Large intestine (tissue), 12 donors: Measurements from ENCODE around the gene PARP14. TPM values are rescaled to one million over a fixed set of nuclear protein-coding genes. Genes with fewer than 3 reads are reported as not detected.
"Not testable (repeated sequence)": the region's sequence is repeated elsewhere in the genome, so short reads cannot be mapped to it uniquely, and the experiment has no call there.

ENCODE experiments used
- DNase-seq, 2 donors: peaks; one replicate each; pipeline versions ENCODE4 v3.0.0 to v3.0.0-alpha.2; 2013
- H3K27ac ChIP-seq: one replicate; pipeline ENCODE4 v1.5.1; 2013; ENCODE audit warnings: low read length
- H3K27me3 ChIP-seq: 2 replicates; pipeline ENCODE4 v1.6.1; 2013; ENCODE audit warnings: low read length; ENCODE audit not compliant: control insufficient read depth, insufficient read depth
- H3K36me3 ChIP-seq: 2 replicates; pipeline ENCODE4 v1.6.1; 2013; ENCODE audit warnings: low read length; ENCODE audit not compliant: control insufficient read depth, insufficient read depth
- H3K4me1 ChIP-seq: one replicate; pipeline ENCODE4 v1.6.1; 2013; ENCODE audit warnings: low read length; ENCODE audit not compliant: control insufficient read depth, insufficient read depth
- H3K4me3 ChIP-seq: one replicate; pipeline ENCODE4 v1.5.1; 2013; ENCODE audit warnings: low read length
- H3K9me3 ChIP-seq: one replicate; pipeline ENCODE4 v1.6.1; 2013; ENCODE audit warnings: mild to moderate bottlenecking, low read depth, low read length, moderate library complexity; ENCODE audit not compliant: control insufficient read depth
- whole genome bisulfite sequencing: methylation state at CpG from one replicate; pipeline ENCODE4 v1.1.5; 2013; ENCODE audit warnings: low lambda C conversion rate; ENCODE audit not compliant: insufficient coverage; 5-methylcytosine and 5-hydroxymethylcytosine counted together
- long read RNA-seq, 11 donors: transcript quantifications; one replicate each; lab custom pipeline, GENCODE V29; 2026
- polyA plus RNA-seq: library from polyadenylated mRNA; unstranded; fragments of 120-200 nt; gene quantifications from one replicate; pipeline ENCODE4 v1.2.1, GENCODE V29; 2013

PARP14 gene
- polyA plus RNA-seq, result 34.1 TPM
- long read RNA-seq, donor 1, result 0 reads
- long read RNA-seq, donor 2, partial matches to known transcripts, result 73 of 73 reads
- long read RNA-seq, donor 2, other reads (novel, unspliced or antisense), result 0 of 73 reads
- long read RNA-seq, donor 3, result 0 reads
- long read RNA-seq, donor 4, result 0 reads
- long read RNA-seq, donor 5, result 0 reads
- long read RNA-seq, donor 6, partial matches to known transcripts, result 92 of 92 reads
- long read RNA-seq, donor 6, other reads (novel, unspliced or antisense), result 0 of 92 reads
- long read RNA-seq, donor 7, result 0 reads
- long read RNA-seq, donor 8, result 0 reads
- long read RNA-seq, donor 9, result 0 reads
- long read RNA-seq, donor 10, full-length matches to known transcripts, result 2 of 12 reads
- long read RNA-seq, donor 10, partial matches to known transcripts, result 5 of 12 reads
- long read RNA-seq, donor 10, other reads (novel, unspliced or antisense), result 5 of 12 reads
- long read RNA-seq, donor 11, result 0 reads

DNA sequence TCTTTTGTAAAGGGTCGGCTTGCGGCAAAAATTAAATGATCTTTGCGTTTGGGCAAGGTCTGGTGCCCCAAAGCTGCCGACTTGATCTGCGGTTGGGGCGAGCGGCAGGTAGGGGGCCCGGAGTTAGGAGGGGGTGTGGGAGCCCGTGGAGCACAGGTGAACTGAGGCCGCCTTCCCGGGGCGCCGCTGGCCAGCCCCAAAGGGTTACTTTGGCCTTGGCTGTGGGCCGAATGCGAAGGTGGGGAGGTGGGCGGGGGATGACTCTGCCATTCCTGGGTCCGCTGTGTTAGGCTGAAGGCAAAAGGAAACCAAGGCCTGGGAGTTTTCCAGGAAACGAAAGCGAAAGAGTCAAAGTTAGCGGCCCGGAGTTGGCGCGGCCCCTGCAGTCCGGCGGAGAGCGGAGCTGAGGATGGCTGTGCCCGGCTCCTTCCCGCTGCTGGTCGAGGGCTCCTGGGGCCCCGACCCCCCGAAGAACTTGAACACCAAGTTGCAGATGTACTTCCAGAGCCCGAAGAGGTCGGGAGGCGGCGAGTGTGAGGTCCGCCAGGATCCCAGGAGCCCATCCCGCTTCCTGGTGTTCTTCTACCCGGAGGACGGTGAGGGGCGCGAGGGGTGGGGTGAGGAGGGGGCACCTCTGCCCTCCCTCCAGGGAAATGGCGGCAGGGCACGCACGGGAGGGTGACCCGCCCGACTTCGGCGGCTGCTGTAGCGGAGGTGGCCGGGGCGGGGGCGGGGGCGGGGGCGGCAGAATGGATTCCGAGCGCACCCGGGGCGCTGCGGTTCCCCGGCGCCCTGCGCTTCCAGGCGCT lies at the start of gene PARP14:
Gene PARP14, plus strand, starts transcription at position 365 of the 809 bp plus-strand sequence. Its CDS starts 45 bp downstream, at position 410.
- peak within 1 kb of the TSS; percentile 89 for H3K4me3 ChIP-seq
- H3K36me3 ChIP-seq, result no peaks in the 10 kb centered on the region
- peaks cover 13% of the 10 kb centered on the region for H3K4me1 ChIP-seq
- peak within 1 kb of the TSS; percentile 81 for H3K27ac ChIP-seq
- no peaks in the 10 kb centered on the region for H3K27me3 ChIP-seq
- no peaks in the 10 kb centered on the region for H3K9me3 ChIP-seq
- DNase-seq, result peak; percentile 72 to 90
- WGBS, result no CpG with 5 or more reads among the region's 63 CpGs

GRCh38 chr3:122635789-122636188 lies 44.9 kb upstream of the PARP14 start:
- H3K27ac ChIP-seq, result no peak overlapping the region
- H3K27me3 ChIP-seq, result no peaks in the 10 kb centered on the region
- H3K36me3 ChIP-seq, result no peaks in the 10 kb centered on the region
- H3K9me3 ChIP-seq, result no peaks in the 10 kb centered on the region
- no peaks in the 10 kb centered on the region for H3K4me1 ChIP-seq
- no peak for DNase-seq
- no peak overlapping the region for H3K4me3 ChIP-seq
- WGBS, result 83% methylated on average over 1 of the region's 5 CpGs

- no peaks in the 10 kb centered on the region for H3K9me3 ChIP-seq
- H3K36me3 ChIP-seq, result no peaks in the 10 kb centered on the region
- no peak overlapping the region for H3K4me3 ChIP-seq
- DNase-seq, result no peak
- no peaks in the 10 kb centered on the region for H3K27me3 ChIP-seq
- no CpG with 5 or more reads among the region's 3 CpGs for WGBS
- H3K27ac ChIP-seq, result no peak overlapping the region
- no peaks in the 10 kb centered on the region for H3K4me1 ChIP-seq
These were observed 43.9 kb upstream of the PARP14 start for GRCh38 chr3:122636697-122637096.

GRCh38 chr3:122640437-122640999 lies 40.1 kb upstream of the PARP14 start:
- Histone ChIP-seq H3K4me3 (no peak overlapping the region), H3K9me3 (no peaks in the 10 kb centered on the region), H3K36me3 (no peaks in the 10 kb centered on the region), H3K27ac (no peak overlapping the region), H3K4me1 (no peaks in the 10 kb centered on the region), H3K27me3 (no peaks in the 10 kb centered on the region)
- DNase-seq, result no peak

DNA sequence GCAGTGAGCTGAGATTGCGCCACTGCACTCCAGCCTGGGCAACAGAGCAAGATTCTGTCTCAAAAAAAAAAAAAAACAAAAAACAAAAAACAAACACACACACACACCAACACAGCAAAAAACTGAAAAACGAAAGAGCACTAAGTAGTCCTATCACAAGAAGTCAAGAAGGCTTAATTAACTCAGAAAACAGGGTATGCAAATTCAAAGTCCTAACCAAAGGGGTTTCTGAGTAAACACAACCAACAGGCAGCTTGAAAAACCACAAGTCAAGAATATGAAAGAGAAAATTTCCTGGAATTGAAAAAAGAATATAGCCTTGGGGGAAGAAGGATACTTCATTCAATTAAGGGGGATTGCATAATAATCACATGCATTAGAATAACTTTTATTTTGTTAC lies 37.7 kb upstream of the PARP14 start:
- Histone ChIP-seq H3K4me1 (no peaks in the 10 kb centered on the region), H3K4me3 (no peak overlapping the region), H3K9me3 (no peaks in the 10 kb centered on the region), H3K27ac (no peak overlapping the region), H3K36me3 (no peaks in the 10 kb centered on the region), H3K27me3 (peaks cover 3% of the 10 kb centered on the region)
- no peak for DNase-seq
- no CpG with 5 or more reads among the region's 2 CpGs for WGBS

DNA sequence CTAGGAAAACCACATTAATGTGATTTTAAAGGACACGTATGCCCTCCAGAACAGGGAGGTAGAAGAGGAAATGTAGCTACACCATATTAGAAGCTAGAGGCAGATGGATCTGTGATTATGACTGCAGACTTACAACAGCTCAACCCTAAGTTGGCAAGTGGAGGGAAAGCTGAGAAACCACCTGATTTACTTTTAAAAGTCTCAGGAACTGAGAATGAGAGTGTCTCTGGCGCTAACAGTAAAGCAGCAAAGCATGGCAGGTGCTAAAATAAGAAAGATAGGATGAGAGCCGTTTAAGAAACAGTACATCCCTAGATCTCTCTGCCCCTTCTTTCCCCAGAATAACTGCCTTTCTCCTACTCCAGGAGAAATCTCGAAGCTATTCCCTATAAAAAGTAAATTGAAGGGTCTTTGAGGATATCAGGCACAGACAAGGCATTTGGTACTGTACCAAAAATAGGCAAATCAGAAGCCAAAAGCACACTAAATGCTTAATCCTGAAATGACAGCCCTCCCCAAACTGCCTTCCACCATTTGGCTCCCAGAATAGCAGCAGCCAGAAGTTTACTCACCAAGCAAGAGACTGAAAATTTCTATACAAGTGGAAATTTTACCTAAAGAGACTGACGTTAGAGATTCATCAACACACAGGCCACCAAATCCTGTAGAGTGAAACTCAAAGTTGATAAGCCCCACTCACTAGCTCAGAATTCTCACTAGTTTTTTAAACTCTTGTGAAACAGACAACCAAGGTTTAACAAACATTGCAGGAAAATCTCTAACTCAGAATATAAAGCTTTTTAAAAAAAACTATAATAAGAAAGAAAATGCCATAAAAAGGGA lies 34.3 kb upstream of the PARP14 start:
- Histone ChIP-seq H3K36me3 (no peaks in the 10 kb centered on the region), H3K4me3 (no peak overlapping the region), H3K27me3 (peaks cover 3% of the 10 kb centered on the region), H3K9me3 (no peaks in the 10 kb centered on the region), H3K4me1 (no peaks in the 10 kb centered on the region), H3K27ac (no peak overlapping the region)
- no peak for DNase-seq
- 100% methylated on average over 1 of the region's 5 CpGs for WGBS

DNA sequence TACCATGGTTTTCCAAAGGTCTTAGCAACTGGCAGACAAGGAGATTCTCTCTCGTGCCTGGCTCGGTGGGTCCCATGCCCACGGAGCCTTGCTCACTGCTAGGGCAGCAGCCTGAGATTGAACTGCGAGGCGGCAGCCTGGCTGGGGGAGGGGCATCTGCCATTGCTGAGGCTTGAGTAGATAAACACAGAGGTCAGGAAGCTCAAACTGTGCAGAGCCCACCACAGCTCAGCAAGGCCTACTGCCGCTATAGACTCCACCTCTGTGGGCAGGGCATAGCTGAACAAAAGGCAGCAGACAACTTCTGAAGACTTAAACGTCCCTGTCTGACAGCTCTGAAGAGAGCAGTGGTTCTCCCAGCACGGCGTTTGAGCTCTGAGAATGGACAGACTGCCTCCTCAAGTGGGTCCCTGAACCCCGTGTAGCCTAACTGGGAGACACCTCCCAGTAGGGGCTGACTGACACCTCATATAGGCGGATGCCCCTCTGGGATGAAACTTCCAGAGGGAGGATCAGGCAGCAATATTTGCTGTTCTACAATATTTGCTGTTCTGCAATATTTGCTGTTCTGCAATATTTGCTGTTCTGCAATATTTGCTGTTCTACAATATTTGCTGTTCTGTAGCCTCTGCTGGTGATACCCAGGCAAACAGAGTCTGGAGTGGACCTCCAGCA lies 29.3 kb upstream of the PARP14 start:
- not testable (repeated sequence) for H3K4me3 ChIP-seq, H3K27ac ChIP-seq, H3K9me3 ChIP-seq, DNase-seq, H3K27me3 ChIP-seq, H3K36me3 ChIP-seq, H3K4me1 ChIP-seq
- no CpG with 5 or more reads among the region's 11 CpGs for WGBS

GRCh38 chr3:122651962-122652361 lies 28.7 kb upstream of the PARP14 start:
- not testable (repeated sequence) for DNase-seq, H3K27ac ChIP-seq, H3K4me3 ChIP-seq, H3K36me3 ChIP-seq, H3K27me3 ChIP-seq, H3K9me3 ChIP-seq, H3K4me1 ChIP-seq
- 74% methylated on average over 3 of the region's 6 CpGs for whole genome bisulfite sequencing

DNA sequence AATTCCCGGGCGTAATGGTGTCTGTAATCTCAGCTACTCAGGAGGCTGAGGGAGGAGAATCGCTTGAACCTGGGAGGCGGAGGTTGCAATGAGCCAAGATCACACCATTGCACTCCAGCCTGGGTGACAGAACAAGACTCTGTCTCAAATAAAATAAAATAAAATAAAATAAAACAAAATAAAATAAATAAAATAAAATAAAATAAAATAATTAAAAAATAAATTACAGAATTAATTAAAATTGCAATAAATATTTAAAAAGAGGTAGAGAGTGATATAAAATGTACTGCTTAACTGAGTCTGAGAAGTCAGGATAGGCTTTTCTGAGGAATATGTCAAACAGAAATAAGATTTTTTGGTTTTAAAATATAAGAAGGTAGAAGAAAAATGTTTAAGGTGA lies 22.3 kb upstream of the PARP14 start:
- WGBS, result no CpG with 5 or more reads among the region's 4 CpGs
- H3K4me3 ChIP-seq, H3K4me1 ChIP-seq, H3K9me3 ChIP-seq, H3K27ac ChIP-seq, DNase-seq, H3K27me3 ChIP-seq, H3K36me3 ChIP-seq: not testable (repeated sequence)
